Measurements from ENCODE around the gene MAML1.

DNA sequence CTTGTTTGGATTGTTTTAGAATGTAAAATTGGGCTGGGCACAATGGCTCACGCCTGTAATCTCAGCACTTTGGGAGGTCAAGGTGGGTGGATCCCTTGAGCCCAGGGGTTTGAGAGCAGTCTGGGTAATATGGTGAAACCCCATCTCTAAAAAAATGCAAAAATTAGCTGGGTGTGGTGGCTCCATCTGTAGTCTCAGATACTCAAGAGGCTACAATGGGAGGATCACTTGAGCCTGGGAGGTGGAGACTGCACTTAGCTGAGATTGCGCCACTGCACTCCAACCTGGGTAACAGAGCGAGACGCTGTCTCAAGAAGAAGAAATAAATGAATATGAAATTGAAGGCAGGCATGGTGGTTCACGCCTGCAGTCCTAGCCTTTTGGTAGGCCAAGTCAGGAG lies 21.3 kb downstream of the MAML1 start:
- TF ChIP-seq, protein P1, sequence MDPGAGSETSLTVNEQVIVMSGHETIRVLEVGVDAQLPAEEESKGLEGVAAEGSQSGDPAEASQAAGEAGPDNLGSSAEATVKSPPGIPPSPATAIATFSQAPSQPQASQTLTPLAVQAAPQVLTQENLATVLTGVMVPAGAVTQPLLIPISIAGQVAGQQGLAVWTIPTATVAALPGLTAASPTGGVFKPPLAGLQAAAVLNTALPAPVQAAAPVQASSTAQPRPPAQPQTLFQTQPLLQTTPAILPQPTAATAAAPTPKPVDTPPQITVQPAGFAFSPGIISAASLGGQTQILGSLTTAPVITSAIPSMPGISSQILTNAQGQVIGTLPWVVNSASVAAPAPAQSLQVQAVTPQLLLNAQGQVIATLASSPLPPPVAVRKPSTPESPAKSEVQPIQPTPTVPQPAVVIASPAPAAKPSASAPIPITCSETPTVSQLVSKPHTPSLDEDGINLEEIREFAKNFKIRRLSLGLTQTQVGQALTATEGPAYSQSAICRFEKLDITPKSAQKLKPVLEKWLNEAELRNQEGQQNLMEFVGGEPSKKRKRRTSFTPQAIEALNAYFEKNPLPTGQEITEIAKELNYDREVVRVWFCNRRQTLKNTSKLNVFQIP (CRISPR knock-in tag; IDR thresholded peaks at IDR 0.05; ENCODE audit: borderline replicate concordance, low read depth), result no peak
- TF ChIP-seq, protein P2, sequence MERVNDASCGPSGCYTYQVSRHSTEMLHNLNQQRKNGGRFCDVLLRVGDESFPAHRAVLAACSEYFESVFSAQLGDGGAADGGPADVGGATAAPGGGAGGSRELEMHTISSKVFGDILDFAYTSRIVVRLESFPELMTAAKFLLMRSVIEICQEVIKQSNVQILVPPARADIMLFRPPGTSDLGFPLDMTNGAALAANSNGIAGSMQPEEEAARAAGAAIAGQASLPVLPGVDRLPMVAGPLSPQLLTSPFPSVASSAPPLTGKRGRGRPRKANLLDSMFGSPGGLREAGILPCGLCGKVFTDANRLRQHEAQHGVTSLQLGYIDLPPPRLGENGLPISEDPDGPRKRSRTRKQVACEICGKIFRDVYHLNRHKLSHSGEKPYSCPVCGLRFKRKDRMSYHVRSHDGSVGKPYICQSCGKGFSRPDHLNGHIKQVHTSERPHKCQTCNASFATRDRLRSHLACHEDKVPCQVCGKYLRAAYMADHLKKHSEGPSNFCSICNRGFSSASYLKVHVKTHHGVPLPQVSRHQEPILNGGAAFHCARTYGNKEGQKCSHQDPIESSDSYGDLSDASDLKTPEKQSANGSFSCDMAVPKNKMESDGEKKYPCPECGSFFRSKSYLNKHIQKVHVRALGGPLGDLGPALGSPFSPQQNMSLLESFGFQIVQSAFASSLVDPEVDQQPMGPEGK (CRISPR knock-in tag; IDR thresholded peaks at IDR 0.05; ENCODE audit: borderline replicate concordance), result no peak
- no peak for TF ChIP-seq RARB (CRISPR knock-in tag; IDR thresholded peaks at IDR 0.05)
- TF ChIP-seq ISL1 (CRISPR knock-in tag; IDR thresholded peaks at IDR 0.05), result no peak
- TF ChIP-seq, protein P3, sequence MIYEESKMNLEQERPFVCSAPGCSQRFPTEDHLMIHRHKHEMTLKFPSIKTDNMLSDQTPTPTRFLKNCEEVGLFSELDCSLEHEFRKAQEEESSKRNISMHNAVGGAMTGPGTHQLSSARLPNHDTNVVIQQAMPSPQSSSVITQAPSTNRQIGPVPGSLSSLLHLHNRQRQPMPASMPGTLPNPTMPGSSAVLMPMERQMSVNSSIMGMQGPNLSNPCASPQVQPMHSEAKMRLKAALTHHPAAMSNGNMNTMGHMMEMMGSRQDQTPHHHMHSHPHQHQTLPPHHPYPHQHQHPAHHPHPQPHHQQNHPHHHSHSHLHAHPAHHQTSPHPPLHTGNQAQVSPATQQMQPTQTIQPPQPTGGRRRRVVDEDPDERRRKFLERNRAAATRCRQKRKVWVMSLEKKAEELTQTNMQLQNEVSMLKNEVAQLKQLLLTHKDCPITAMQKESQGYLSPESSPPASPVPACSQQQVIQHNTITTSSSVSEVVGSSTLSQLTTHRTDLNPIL (CRISPR knock-in tag; IDR thresholded peaks at IDR 0.05; ENCODE audit: low read depth), result no peak
- no peak for TF ChIP-seq PPARA (CRISPR knock-in tag; IDR thresholded peaks at IDR 0.05; ENCODE audit: borderline replicate concordance)
- no peak for TF ChIP-seq ZFP30 (CRISPR knock-in tag; IDR thresholded peaks at IDR 0.05)

Measured in SK-N-SH treated with all-trans-retinoic acid at 6 μM for 48 hours (cell line).